Fibroblast of lung (primary cell): ENCODE data around the gene LAX1.

ENCODE experiments used
- CTCF ChIP-seq, 2 donors: IDR thresholded peaks in 1 of 2; conservative IDR thresholded peaks in 1 of 2; 1 replicate in 1 of 2; 2 replicates in 1 of 2; pipeline ENCODE4 v1.5.1; 2011 to 2012; ENCODE audit warnings: low read length in 2 of 2, control low read depth in 1 of 2, inconsistent platforms in 1 of 2, low read depth in 1 of 2, mild to moderate bottlenecking in 1 of 2
- EZH2 ChIP-seq: IDR thresholded peaks from 2 replicates; pipeline ENCODE4 v1.5.1; 2012; ENCODE audit warnings: low read length, control low read depth, mild to moderate bottlenecking; ENCODE audit errors: missing control alignments

- TF ChIP-seq EZH2 (no peak), CTCF (conservative IDR thresholded peaks at IDR 0.05 in 1 of 2, IDR thresholded peaks at IDR 0.05 in 1 of 2; ENCODE audit: low read depth in 1 of 2, low read length in 2 of 2) (no peak)
These were observed at the start of gene LAX1 for GRCh38 chr1:203765029-203765837.
